Loucy (cell line): ENCODE results near the gene APMAP.

Experiments used
- H2AFZ ChIP-seq: fragments of 200-600 bp; sonication (generic); 2 replicates; pipeline ENCODE4 v1.6.0; 2016; ENCODE audit warnings: antibody characterized with exemption, mild to moderate bottlenecking, low read length, moderate library complexity
- H3F3A ChIP-seq: fragments of 200-600 bp; 2 replicates; pipeline ENCODE4 v1.6.0; 2016; ENCODE audit warnings: antibody characterized with exemption, low read depth, mild to moderate bottlenecking
- H3K27me3 ChIP-seq: fragments of 200-600 bp; sonication (generic); 2 replicates; pipeline ENCODE4 v1.6.1; 2014; ENCODE audit warnings: low read length, mild to moderate bottlenecking; ENCODE audit not compliant: insufficient read depth, poor library complexity, severe bottlenecking
- H3K36me3 ChIP-seq: fragments of 200-600 bp; sonication (generic); 2 replicates; pipeline ENCODE4 v1.6.1; 2016; ENCODE audit warnings: low read length; ENCODE audit not compliant: insufficient read depth
- H3K4me1 ChIP-seq: fragments of 200-600 bp; sonication (generic); 2 replicates; pipeline ENCODE4 v1.5.1; 2014; ENCODE audit warnings: low read length, mild to moderate bottlenecking; ENCODE audit not compliant: insufficient read depth, poor library complexity, severe bottlenecking
- H3K4me2 ChIP-seq: fragments of 200-600 bp; sonication (generic); 2 replicates; pipeline ENCODE4 v1.6.0; 2014; ENCODE audit warnings: antibody characterized with exemption, low read length, low read depth, mild to moderate bottlenecking; ENCODE audit not compliant: poor library complexity, severe bottlenecking
- H3K4me3 ChIP-seq: fragments of 200-600 bp; sonication (generic); 2 replicates; pipeline ENCODE4 v1.5.1; 2014; ENCODE audit warnings: low read length, mild to moderate bottlenecking, mixed read lengths; ENCODE audit not compliant: poor library complexity, severe bottlenecking
- H3K79me2 ChIP-seq: fragments of 200-600 bp; sonication (generic); 2 replicates; pipeline ENCODE4 v1.6.1; 2014; ENCODE audit warnings: low read length; ENCODE audit not compliant: insufficient read depth
- H3K9ac ChIP-seq: fragments of 200-600 bp; sonication (generic); 2 replicates; pipeline ENCODE4 v1.6.0; 2014; ENCODE audit warnings: mild to moderate bottlenecking, low read depth, low read length, moderate library complexity; ENCODE audit not compliant: poor library complexity, severe bottlenecking
- H3K9me2 ChIP-seq: fragments of 200-600 bp; sonication (generic); replicated peaks from 2 replicates; pipeline ENCODE4 v1.6.1; 2016; ENCODE audit warnings: low read depth, low read length, mixed read lengths
- H3K9me3 ChIP-seq: fragments of 200-600 bp; sonication (generic); 2 replicates; pipeline ENCODE4 v1.6.1; 2014; ENCODE audit warnings: mild to moderate bottlenecking, antibody characterized with exemption, low read length, low read depth; ENCODE audit not compliant: insufficient read depth
- H4K20me1 ChIP-seq: fragments of 200-600 bp; sonication (generic); 2 replicates; pipeline ENCODE4 v1.6.0; 2014; ENCODE audit warnings: antibody characterized with exemption, low read length, mild to moderate bottlenecking; ENCODE audit not compliant: insufficient read depth, poor library complexity, severe bottlenecking
- CTCF ChIP-seq: fragments of 200-600 bp; sonication (generic); conservative IDR thresholded peaks from 2 replicates; pipeline ENCODE4 v1.5.1; 2014; ENCODE audit warnings: mild to moderate bottlenecking, antibody characterized with exemption, low read length
- EZH2phosphoT487 ChIP-seq: fragments of 200-600 bp; IDR thresholded peaks from 2 replicates; pipeline ENCODE4 v1.6.1; 2018; ENCODE audit warnings: antibody characterized with exemption, mild to moderate bottlenecking, moderate library complexity, borderline replicate concordance

Gene APMAP

GRCh38 chr20:24962182-24962492, 30.4 kb downstream of the APMAP start:
- Histone ChIP-seq H3K9ac (no peak overlapping the region), H3K36me3 (peaks cover 75% of the 10 kb centered on the region; the same call in 1 of the 2 replicates)
- TF ChIP-seq CTCF (no peak), EZH2phosphoT487 (no peak)

GRCh38 chr20:24961384-24962181, 31.0 kb downstream of the APMAP start:
- Histone ChIP-seq H3K9me2 (no peaks in the 10 kb centered on the region), H3K27me3 (no peaks in the 10 kb centered on the region), H3K36me3 (peaks cover 73% of the 10 kb centered on the region; the same call in 1 of the 2 replicates), H2AFZ (no peak overlapping the region), H3K4me2 (no peak overlapping the region), H3K9me3 (no peaks in the 10 kb centered on the region), H3K4me3 (no peak overlapping the region), H3K79me2 (no peaks in the 10 kb centered on the region), H4K20me1 (no peaks in the 10 kb centered on the region), H3F3A (no peaks in the 10 kb centered on the region), H3K4me1 (no peaks in the 10 kb centered on the region), H3K9ac (no peak overlapping the region)
- TF ChIP-seq CTCF (no peak), EZH2phosphoT487 (no peak)

More at GRCh38 chr20:24962182-24962492, 30.4 kb downstream of the APMAP start:
- H3K9me3 ChIP-seq, result no peaks in the 10 kb centered on the region
- H3K9me2 ChIP-seq, result no peaks in the 10 kb centered on the region
- H4K20me1 ChIP-seq, result no peaks in the 10 kb centered on the region
- H2AFZ ChIP-seq, result no peak overlapping the region
- no peaks in the 10 kb centered on the region for H3K79me2 ChIP-seq
- no peaks in the 10 kb centered on the region for H3K27me3 ChIP-seq
- H3K4me3 ChIP-seq, result no peak overlapping the region
- no peak overlapping the region for H3K4me2 ChIP-seq
- no peaks in the 10 kb centered on the region for H3F3A ChIP-seq
- no peaks in the 10 kb centered on the region for H3K4me1 ChIP-seq

GRCh38 chr20:24960861-24961260, 31.7 kb downstream of the APMAP start:
- no peak for TF ChIP-seq CTCF
- no peak for TF ChIP-seq EZH2phosphoT487
- Histone ChIP-seq H4K20me1 (no peaks in the 10 kb centered on the region), H3F3A (no peaks in the 10 kb centered on the region), H3K4me3 (no peak overlapping the region), H3K4me2 (no peak overlapping the region), H3K36me3 (peaks cover 66% of the 10 kb centered on the region; the same call in 1 of the 2 replicates), H2AFZ (no peak overlapping the region), H3K9me3 (no peaks in the 10 kb centered on the region), H3K9me2 (no peaks in the 10 kb centered on the region), H3K9ac (no peak overlapping the region), H3K4me1 (peaks cover 4% of the 10 kb centered on the region), H3K27me3 (no peaks in the 10 kb centered on the region), H3K79me2 (no peaks in the 10 kb centered on the region)
